K562 (cell line): ENCODE measurements around the gene ATXN7L2. TPM values are rescaled to one million over a fixed set of nuclear protein-coding genes. Genes with fewer than 3 reads are reported as not detected.
A peak's percentile ranks its signal among the peaks of the same experiment; 100 is the strongest.

Experiments used
- FOXA1 ChIP-seq: fragments of 450-650 bp; IDR thresholded peaks from 2 replicates; pipeline ENCODE4 v1.6.1; 2016; ENCODE audit warnings: mild to moderate bottlenecking, borderline replicate concordance
- HCFC1 ChIP-seq: IDR thresholded peaks from 2 replicates; pipeline ENCODE4 v1.6.1; 2012; ENCODE audit warnings: low read depth, low read length, improper control_type of control experiment
- KLF1 ChIP-seq: fragments of 450-650 bp; IDR thresholded peaks from 2 replicates; pipeline ENCODE4 v1.6.1; 2016; ENCODE audit warnings: missing genetic modification characterization, missing compliant biosample characterization
- KLF13 ChIP-seq: fragments of 450-650 bp; IDR thresholded peaks from 2 replicates; pipeline ENCODE4 v1.6.1; 2016; ENCODE audit warnings: missing genetic modification characterization, low read depth, mild to moderate bottlenecking, missing compliant biosample characterization, moderate library complexity, borderline replicate concordance
- MAFK ChIP-seq: IDR thresholded peaks from 2 replicates; pipeline ENCODE4 v1.6.1; 2011; ENCODE audit warnings: low read length, improper control_type of control experiment
- RBM17 ChIP-seq: fragments of 200-400 bp; formaldehyde crosslinking; IDR thresholded peaks from 2 replicates; pipeline ENCODE4 v1.6.1; 2017; ENCODE audit warnings: low read depth, mild to moderate bottlenecking, low read length, borderline replicate concordance
- RBM39 ChIP-seq: fragments of 200-400 bp; formaldehyde crosslinking; optimal IDR thresholded peaks from 2 replicates; pipeline ENCODE3; 2018; ENCODE audit warnings: low read depth, low read length
- SMAD2 ChIP-seq: fragments of 150-350 bp; IDR thresholded peaks from 2 replicates; pipeline ENCODE4 v1.6.1; 2014; ENCODE audit warnings: low read depth, mild to moderate bottlenecking, low read length
- SMARCA5 ChIP-seq: fragments of 450-650 bp; IDR thresholded peaks from 2 replicates; pipeline ENCODE4 v1.6.1; 2016
- TAL1 ChIP-seq: fragments of 450-650 bp; IDR thresholded peaks from 2 replicates; pipeline ENCODE4 v1.6.1; 2016; ENCODE audit warnings: mild to moderate bottlenecking
- ZFX ChIP-seq: sonication (generic); formaldehyde crosslinking; IDR thresholded peaks from 2 replicates; pipeline ENCODE4 v1.8.0; 2022; ENCODE audit warnings: mild to moderate bottlenecking, missing genetic modification reagents, moderate library complexity
- ZNF384 ChIP-seq: IDR thresholded peaks from 2 replicates; pipeline ENCODE4 v1.6.1; 2012; ENCODE audit warnings: low read depth, low read length, improper control_type of control experiment
- ZNF609 ChIP-seq: sonication (generic); formaldehyde crosslinking; IDR thresholded peaks from 2 replicates; pipeline ENCODE4 v1.8.1; 2023; ENCODE audit warnings: missing genetic modification reagents, mild to moderate bottlenecking, borderline replicate concordance
- ZNF778 ChIP-seq: fragments of 450-650 bp; formaldehyde crosslinking; IDR thresholded peaks from 2 replicates; pipeline ENCODE4 v1.4.0; 2020; ENCODE audit warnings: mild to moderate bottlenecking, moderate library complexity
- polyA plus RNA-seq, 8 experiments: library from polyadenylated mRNA; depleted of rRNA in 4 of 8; stranded (reverse) in 5 of 8; unstranded in 3 of 8; fragments of >200 nt; fragmentation: Nextera tagmentation in 2 of 8; fragmentation: Illumina TruSeq in 1 of 8; extraction: Ambion mirVana in 2 of 8; extraction: Trizol in 1 of 8; gene quantifications; 2 replicates each; pipeline versions ENCODE4 v1.2.1 to v1.2.3, GENCODE V29; 2011 to 2014; ENCODE audit warnings: inconsistent platforms in 1 of 8, missing spikeins in 1 of 8
- total RNA-seq, 7 experiments: library from RNA; depleted of rRNA in 6 of 7; stranded (reverse); fragments of >200 nt in 6 of 7; fragmentation: Illumina TruSeq in 2 of 7; extraction: Trizol in 2 of 7; gene quantifications; 2 replicates each; pipeline versions ENCODE4 v1.2.1 to v1.2.3, GENCODE V29; 2011 to 2021; ENCODE audit warnings: low replicate concordance in 1 of 7
- TF ChIP-seq, protein P1 (sequence below): fragments of 250-450 bp; sonication (Bioruptor Pico); IDR thresholded peaks from 2 replicates; pipeline ENCODE4 v1.5.0; 2021; ENCODE audit warnings: mild to moderate bottlenecking, borderline replicate concordance

The ATXN7L2 gene
- total and polyA plus RNA-seq, 9 of the 15 experiments (the other 6 are each of a cell fraction or from before 2014, with no cell fraction given), result 0.21 to 10.4 (median 5.8) TPM

DNA sequence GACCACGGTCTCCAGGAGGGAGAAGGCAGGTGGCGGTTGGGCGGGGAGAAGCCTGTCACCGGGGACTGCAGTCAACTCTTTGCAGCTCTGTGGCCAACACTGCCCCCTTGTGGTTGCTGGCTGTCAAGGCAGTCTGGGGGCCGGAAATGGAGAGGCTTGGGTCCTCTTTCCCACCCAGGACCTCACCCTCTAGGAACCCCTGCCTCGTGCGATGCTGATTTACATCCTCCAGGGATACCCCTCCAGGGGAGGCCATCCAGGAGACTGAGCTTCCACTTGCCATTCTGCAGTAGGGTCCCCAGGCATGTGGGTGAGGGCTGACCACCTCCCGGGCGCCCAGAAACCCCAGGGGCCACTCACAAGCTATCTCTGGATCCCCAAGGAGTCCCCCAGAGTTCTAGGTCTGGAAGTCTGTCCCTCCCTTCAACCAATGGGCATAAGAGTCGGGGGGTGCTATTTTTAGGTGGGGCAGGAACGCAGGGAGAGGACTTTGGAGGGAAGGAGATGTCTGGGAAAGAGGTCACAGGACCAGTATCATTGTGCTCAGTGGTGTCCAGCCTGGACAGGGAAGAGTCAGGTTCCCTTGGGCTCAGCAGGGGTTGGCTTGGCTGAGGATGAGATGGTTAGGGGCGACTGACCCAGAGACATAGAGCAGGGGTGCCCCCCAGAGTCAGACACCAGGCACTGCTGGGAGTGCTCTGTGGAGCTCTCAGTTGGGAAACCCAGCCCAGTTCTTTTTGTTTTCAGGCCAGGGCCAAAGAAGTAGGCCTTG is 48.8 kb downstream of the ATXN7L2 start (continued):
- no peak for TF ChIP-seq FOXA1
- peak; percentile 92 for TF ChIP-seq SMARCA5
- TF ChIP-seq ZNF778, result no peak
- TF ChIP-seq KLF1, result no peak
- TF ChIP-seq, protein P1, sequence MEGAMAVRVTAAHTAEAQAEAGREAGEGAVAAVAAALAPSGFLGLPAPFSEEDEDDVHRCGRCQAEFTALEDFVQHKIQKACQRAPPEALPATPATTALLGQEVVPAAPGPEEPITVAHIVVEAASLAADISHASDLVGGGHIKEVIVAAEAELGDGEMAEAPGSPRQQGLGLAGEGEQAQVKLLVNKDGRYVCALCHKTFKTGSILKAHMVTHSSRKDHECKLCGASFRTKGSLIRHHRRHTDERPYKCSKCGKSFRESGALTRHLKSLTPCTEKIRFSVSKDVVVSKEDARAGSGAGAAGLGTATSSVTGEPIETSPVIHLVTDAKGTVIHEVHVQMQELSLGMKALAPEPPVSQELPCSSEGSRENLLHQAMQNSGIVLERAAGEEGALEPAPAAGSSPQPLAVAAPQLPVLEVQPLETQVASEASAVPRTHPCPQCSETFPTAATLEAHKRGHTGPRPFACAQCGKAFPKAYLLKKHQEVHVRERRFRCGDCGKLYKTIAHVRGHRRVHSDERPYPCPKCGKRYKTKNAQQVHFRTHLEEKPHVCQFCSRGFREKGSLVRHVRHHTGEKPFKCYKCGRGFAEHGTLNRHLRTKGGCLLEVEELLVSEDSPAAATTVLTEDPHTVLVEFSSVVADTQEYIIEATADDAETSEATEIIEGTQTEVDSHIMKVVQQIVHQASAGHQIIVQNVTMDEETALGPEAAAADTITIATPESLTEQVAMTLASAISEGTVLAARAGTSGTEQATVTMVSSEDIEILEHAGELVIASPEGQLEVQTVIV (CRISPR knock-in tag), result no peak
- no peak for TF ChIP-seq RBM17
- no peak for TF ChIP-seq ZNF609 (CRISPR knock-in tag)
- TF ChIP-seq ZFX (CRISPR knock-in tag), result no peak
- peak; percentile 29; the same call in 1 of the 2 replicates for TF ChIP-seq ZNF384
- TF ChIP-seq HCFC1, result 0 out of 2 replicates have a peak, but pooled peaks have one; percentile 30
- TF ChIP-seq TAL1, result no peak
- TF ChIP-seq RBM39, result no peak
- no peak for TF ChIP-seq MAFK
- TF ChIP-seq KLF13, result no peak
- TF ChIP-seq SMAD2, result no peak
